Mesendoderm (in vitro differentiated cells): ENCODE data around the gene PSAPL1.

Experiments
- DNase-seq: peaks from one replicate; pipeline ENCODE4 v3.0.0; 2013
- H2AK5ac ChIP-seq: 2 replicates; pipeline ENCODE4 v1.6.1; 2013; ENCODE audit warnings: low read length, inconsistent platforms
- H2BK120ac ChIP-seq: 2 replicates; pipeline ENCODE4 v1.6.1; 2013; ENCODE audit warnings: low read depth, mild to moderate bottlenecking, low read length, moderate library complexity, mixed read lengths
- H2BK15ac ChIP-seq: replicated peaks from 2 replicates; pipeline ENCODE4 v1.6.1; 2013; ENCODE audit warnings: low read depth, mild to moderate bottlenecking, moderate library complexity
- H2BK5ac ChIP-seq: 2 replicates; pipeline ENCODE4 v1.6.1; 2013; ENCODE audit warnings: low read length, inconsistent platforms
- H3K18ac ChIP-seq: 2 replicates; pipeline ENCODE4 v1.6.1; 2013; ENCODE audit warnings: mild to moderate bottlenecking, low read length, mixed read lengths
- H3K23ac ChIP-seq: one replicate; pipeline ENCODE4 v1.6.1; 2013; ENCODE audit warnings: low read length
- H3K27ac ChIP-seq: 2 replicates; pipeline ENCODE4 v1.5.1; 2013; ENCODE audit warnings: low read depth, mild to moderate bottlenecking, inconsistent platforms, low read length, moderate library complexity
- H3K27me3 ChIP-seq: 2 replicates; pipeline ENCODE4 v1.6.1; 2013; ENCODE audit warnings: low read length, control low read depth, mild to moderate bottlenecking, inconsistent platforms; ENCODE audit not compliant: insufficient read depth, poor library complexity
- H3K36me3 ChIP-seq: 2 replicates; pipeline ENCODE4 v1.6.1; 2013; ENCODE audit warnings: low read length, inconsistent platforms; ENCODE audit not compliant: control insufficient read depth, insufficient read depth
- H3K4ac ChIP-seq: one replicate; pipeline ENCODE4 v1.6.1; 2013; ENCODE audit warnings: low read depth, mild to moderate bottlenecking, low read length, moderate library complexity
- H3K4me1 ChIP-seq: 2 replicates; pipeline ENCODE4 v1.6.1; 2013; ENCODE audit warnings: low read depth, low read length, inconsistent platforms; ENCODE audit not compliant: control insufficient read depth
- H3K4me2 ChIP-seq: 2 replicates; pipeline ENCODE4 v1.6.1; 2013; ENCODE audit warnings: low read length
- H3K4me3 ChIP-seq: 2 replicates; pipeline ENCODE4 v1.5.1; 2013; ENCODE audit warnings: mild to moderate bottlenecking, low read length
- H3K56ac ChIP-seq: one replicate; pipeline ENCODE4 v1.6.1; 2013; ENCODE audit warnings: low read length
- H3K79me1 ChIP-seq: 2 replicates; pipeline ENCODE4 v1.6.1; 2013; ENCODE audit warnings: low read length, inconsistent platforms
- H3K79me2 ChIP-seq: 2 replicates; pipeline ENCODE4 v1.6.1; 2013; ENCODE audit warnings: mild to moderate bottlenecking, low read length; ENCODE audit not compliant: control insufficient read depth, insufficient read depth
- H3K9ac ChIP-seq: 2 replicates; pipeline ENCODE4 v1.6.1; 2013; ENCODE audit warnings: low read length, inconsistent platforms
- H4K5ac ChIP-seq: one replicate; pipeline ENCODE4 v1.6.1; 2013; ENCODE audit warnings: low read length
- H4K8ac ChIP-seq: one replicate; pipeline ENCODE4 v1.6.1; 2013; ENCODE audit warnings: low read depth, mild to moderate bottlenecking, control low read depth, low read length, moderate library complexity
- WGBS: extraction: QIAGEN DNeasy Blood & Tissue Kit; methylation state at CpG from one replicate; pipeline ENCODE4 v1.1.7; 2013; ENCODE audit warnings: low lambda C conversion rate, missing lambda C conversion rate; ENCODE audit not compliant: insufficient coverage; ENCODE audit errors: extremely low coverage; 5-methylcytosine and 5-hydroxymethylcytosine counted together

The PSAPL1 gene

DNA sequence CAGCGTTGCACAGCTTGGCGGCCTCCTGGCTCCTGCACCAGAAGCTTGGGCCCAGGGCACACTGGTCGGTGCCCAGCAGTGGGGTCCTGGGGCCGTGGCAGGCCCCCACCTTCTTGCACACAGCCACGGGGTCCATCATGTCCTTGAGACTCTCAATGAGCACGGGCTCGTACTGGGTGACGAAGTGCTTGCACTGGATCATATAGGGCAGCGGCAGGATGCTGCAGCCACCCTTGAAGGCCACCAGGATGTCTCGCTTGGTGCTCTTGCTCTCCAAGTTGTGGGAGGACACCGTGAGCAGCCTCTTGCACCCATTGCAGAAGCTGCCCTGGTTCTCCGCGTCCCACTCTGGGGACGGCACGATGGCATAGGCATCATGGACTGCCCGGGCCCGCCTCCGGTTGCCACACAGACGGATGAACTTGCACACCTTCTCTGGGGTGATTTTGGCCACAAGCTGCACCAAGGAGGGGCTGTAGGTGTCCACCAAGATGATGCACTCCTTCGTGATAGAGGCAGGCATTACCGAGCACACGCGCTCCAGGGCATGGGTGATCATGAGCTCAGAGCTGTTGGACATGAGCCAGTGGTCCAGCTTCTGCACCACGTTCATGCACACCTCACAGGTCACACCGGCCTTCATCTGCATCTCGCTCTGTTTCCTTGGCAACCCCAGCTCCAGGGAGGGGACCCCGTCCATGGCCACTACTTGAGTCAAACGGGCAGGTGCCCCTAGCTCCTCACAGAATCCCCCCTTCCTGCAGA, 1.2 kb downstream of the PSAPL1 start:
- H3K9ac ChIP-seq: no peak overlapping the region
- no peak overlapping the region for H4K8ac ChIP-seq
- H2AK5ac ChIP-seq: no peak overlapping the region
- no peaks in the 10 kb centered on the region for H3K79me2 ChIP-seq
- H4K5ac ChIP-seq: no peak overlapping the region
- H3K4ac ChIP-seq: no peak overlapping the region
- H2BK5ac ChIP-seq: no peak overlapping the region
- H2BK15ac ChIP-seq: no peak overlapping the region
- H3K27me3 ChIP-seq: no peaks in the 10 kb centered on the region
- H3K36me3 ChIP-seq: no peaks in the 10 kb centered on the region
- DNase-seq: no peak
- H3K23ac ChIP-seq: no peak overlapping the region
- no peak overlapping the region for H2BK120ac ChIP-seq
- H3K27ac ChIP-seq: no peak overlapping the region
- no peak overlapping the region for H3K56ac ChIP-seq
- no CpG with 5 or more reads among the region's 28 CpGs for WGBS
- H3K18ac ChIP-seq: no peak overlapping the region
- H3K4me3 ChIP-seq: no peak overlapping the region
- no peaks in the 10 kb centered on the region for H3K79me1 ChIP-seq
- H3K4me1 ChIP-seq: peaks cover 3% of the 10 kb centered on the region
- H3K4me2 ChIP-seq: no peak overlapping the region

DNA sequence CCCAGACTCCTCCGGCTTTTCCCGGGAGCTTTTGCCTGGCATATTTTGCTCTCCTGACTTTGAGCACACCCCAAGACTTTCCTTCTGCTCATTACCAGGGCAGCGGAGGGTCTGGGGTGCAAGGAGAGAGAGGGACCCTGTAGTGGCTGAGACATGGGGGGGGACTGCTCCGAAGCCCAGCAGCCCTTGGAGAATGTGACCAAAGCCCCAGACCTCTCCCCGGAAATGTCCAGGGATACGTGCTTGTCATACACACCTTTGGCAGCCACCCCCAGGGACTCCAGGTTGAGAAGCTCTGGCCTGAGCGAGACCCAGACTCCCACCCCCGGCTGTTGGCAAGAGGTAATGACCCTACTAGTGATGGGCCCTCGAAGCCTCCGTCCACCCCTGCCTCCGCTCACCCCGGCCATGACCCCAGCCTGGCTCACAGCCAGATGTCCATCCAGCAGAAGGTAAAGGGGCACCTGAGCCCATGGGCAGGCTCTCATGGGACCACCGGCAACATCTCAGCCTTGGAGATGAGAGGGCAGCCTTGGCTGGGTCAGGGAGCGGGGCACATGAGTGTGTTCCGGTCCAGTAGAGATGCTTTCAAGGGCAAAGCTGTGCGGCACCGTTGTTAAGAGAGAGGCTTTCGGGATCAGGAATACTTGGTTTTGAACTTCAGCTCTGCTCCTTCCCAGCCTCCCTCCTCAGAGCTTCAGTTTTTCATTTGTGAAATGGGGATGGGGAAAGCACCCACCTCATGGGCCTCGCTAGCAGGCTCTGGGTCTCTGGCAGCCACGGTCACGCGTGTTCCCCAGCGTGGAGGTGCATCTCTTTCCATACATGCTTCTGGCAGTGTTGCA, 2.0 kb downstream of the PSAPL1 start:
- H3K4me3 ChIP-seq: no peak overlapping the region
- H3K79me2 ChIP-seq: no peaks in the 10 kb centered on the region
- H4K5ac ChIP-seq: no peak overlapping the region
- H3K4ac ChIP-seq: no peak overlapping the region
- H2BK15ac ChIP-seq: no peak overlapping the region
- H3K27ac ChIP-seq: no peak overlapping the region
- no peak overlapping the region for H3K9ac ChIP-seq
- H3K79me1 ChIP-seq: no peaks in the 10 kb centered on the region
- no peak overlapping the region for H3K4me2 ChIP-seq
- DNase-seq: no peak
- no peak overlapping the region for H3K23ac ChIP-seq
- H2BK5ac ChIP-seq: no peak overlapping the region
- no peak overlapping the region for H4K8ac ChIP-seq
- peaks cover 3% of the 10 kb centered on the region for H3K4me1 ChIP-seq
- H3K27me3 ChIP-seq: no peaks in the 10 kb centered on the region
- H3K36me3 ChIP-seq: no peaks in the 10 kb centered on the region
- WGBS: no CpG with 5 or more reads among the region's 23 CpGs
- no peak overlapping the region for H2AK5ac ChIP-seq
- no peak overlapping the region for H2BK120ac ChIP-seq
- H3K18ac ChIP-seq: no peak overlapping the region
- no peak overlapping the region for H3K56ac ChIP-seq

DNA sequence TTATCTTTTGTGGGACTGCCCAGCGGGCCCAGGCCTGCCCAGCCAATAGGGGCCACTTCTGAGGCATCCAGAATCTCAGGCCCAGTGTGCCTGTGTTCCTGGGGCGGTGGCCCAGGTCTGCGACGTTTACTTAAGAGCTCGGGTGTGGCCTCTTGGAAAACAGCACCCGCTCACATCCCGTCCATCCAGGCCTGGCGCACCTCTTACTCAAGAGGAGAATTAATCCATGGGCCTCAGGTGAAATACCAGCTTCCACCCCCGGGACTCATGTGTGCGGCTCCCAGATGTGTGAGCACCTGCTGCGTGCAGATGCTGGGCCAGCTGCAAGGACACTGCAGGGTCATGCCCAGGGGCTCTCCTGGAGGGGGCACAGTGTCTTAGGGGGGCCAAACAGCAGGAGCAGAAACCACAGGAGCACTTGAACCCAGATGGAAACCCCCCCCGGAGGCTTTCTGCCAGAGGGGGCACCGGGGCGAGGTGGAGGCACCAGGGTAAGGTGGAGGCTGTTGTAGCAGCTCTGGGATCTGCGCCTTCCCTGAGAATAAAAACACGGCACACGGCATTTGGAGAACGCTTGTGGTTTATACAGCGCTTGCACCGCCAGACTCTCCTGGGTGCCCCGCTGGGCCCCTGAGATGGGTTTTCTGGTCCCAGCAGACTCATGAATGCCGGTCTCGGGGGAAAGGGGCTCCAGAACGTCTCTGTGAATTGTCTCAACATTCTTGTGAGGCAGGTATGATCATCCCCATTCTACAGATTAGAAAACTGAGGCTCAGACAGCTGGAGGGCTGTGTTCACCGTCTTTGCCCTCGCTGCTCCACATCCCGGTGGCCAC, 2.8 kb downstream of the PSAPL1 start:
- Histone ChIP-seq H2BK15ac (no peak overlapping the region), H3K56ac (no peak overlapping the region), H3K27ac (no peak overlapping the region), H3K79me1 (no peaks in the 10 kb centered on the region), H3K18ac (no peak overlapping the region), H3K36me3 (no peaks in the 10 kb centered on the region), H3K27me3 (no peaks in the 10 kb centered on the region), H2BK120ac (no peak overlapping the region), H3K4me1 (peaks cover 7% of the 10 kb centered on the region), H3K4me2 (no peak overlapping the region), H3K79me2 (no peaks in the 10 kb centered on the region), H3K4me3 (no peak overlapping the region), H3K23ac (no peak overlapping the region), H4K5ac (no peak overlapping the region), H3K4ac (no peak overlapping the region), H3K9ac (no peak overlapping the region), H4K8ac (no peak overlapping the region), H2AK5ac (no peak overlapping the region), H2BK5ac (no peak overlapping the region)
- no CpG with 5 or more reads among the region's 27 CpGs for WGBS
- DNase-seq: no peak

DNA sequence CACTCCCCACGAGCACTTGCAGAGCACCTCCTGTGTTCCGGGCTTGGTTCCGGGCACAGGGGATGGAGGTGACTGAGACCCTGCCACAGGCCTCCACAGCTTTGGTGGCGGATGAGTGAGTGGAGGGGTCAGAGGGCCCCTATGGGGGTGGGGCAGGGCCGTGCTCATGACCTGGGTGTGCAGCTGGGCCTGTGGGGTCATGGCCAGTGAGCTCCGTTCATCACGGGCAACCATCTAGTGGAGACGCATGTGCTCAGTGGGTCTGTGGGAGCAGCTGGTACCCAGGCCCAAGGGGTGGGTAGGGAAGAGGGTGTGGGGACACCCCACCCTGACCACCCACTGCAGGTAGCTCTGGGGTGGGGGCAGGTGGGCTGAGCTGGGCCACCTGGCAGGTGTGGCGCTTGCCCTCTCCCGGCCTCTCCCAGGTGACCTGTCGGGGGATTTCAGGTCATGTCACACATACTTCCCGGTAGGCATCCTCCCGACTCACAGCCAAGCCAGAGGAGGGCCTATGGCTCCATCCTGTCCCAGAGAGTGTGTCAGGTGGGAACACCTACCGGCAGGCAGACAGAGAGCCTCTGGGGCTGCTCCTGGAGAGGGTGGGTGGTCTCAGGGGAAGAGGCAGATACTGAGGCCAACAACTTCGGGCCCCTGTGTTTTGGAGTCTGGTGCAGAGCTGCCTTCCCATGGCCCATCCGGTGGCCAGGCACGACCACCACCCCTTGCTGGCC, 3.6 kb downstream of the PSAPL1 start:
- H2AK5ac ChIP-seq: no peak overlapping the region
- no peak overlapping the region for H3K18ac ChIP-seq
- no peak overlapping the region for H4K8ac ChIP-seq
- H4K5ac ChIP-seq: no peak overlapping the region
- no peak for DNase-seq
- H2BK5ac ChIP-seq: no peak overlapping the region
- no peak overlapping the region for H3K23ac ChIP-seq
- H3K4ac ChIP-seq: no peak overlapping the region
- H3K79me1 ChIP-seq: no peaks in the 10 kb centered on the region
- H3K4me1 ChIP-seq: peaks cover 7% of the 10 kb centered on the region
- H3K9ac ChIP-seq: no peak overlapping the region
- no peaks in the 10 kb centered on the region for H3K36me3 ChIP-seq
- no peak overlapping the region for H3K27ac ChIP-seq
- H2BK120ac ChIP-seq: no peak overlapping the region
- WGBS: no CpG with 5 or more reads among the region's 17 CpGs
- H3K4me2 ChIP-seq: no peak overlapping the region
- no peak overlapping the region for H3K4me3 ChIP-seq
- no peak overlapping the region for H2BK15ac ChIP-seq
- H3K27me3 ChIP-seq: no peaks in the 10 kb centered on the region
- no peaks in the 10 kb centered on the region for H3K79me2 ChIP-seq
- no peak overlapping the region for H3K56ac ChIP-seq

DNA sequence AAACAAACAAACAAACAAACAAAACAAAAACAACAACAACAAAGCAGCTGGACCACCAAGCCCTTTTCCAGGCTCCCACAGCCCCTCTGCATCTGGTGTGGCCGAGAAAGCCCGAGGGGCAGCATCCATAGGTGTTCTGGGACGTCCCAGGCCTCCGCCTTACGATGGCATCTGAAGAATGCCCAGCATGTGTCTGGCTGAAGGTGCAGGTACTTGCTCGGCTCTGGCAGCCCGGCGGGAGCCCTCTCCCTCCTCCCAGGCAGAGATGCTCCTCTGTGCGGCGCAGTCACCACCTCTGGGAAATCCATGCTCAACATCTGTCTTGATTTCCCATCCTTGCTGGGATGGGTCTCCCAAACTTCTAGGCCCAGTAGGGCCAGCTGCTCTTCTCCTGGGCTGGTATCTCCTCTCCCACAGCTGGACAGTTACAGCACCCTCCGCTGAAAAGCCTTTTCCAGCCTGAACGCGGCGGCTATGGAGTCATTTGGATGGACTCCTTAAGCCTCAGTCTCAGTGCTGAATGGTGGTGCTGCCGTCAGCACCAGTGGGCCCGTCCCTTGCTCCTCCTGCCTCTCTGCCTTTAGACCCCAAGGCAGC, 4.3 kb downstream of the PSAPL1 start:
- H3K4ac ChIP-seq: no peak overlapping the region
- H3K18ac ChIP-seq: no peak overlapping the region
- H2AK5ac ChIP-seq: no peak overlapping the region
- H3K4me2 ChIP-seq: no peak overlapping the region
- DNase-seq: peak; percentile 79
- no peak overlapping the region for H3K4me3 ChIP-seq
- H3K27ac ChIP-seq: no peak overlapping the region
- no peak overlapping the region for H4K8ac ChIP-seq
- no peak overlapping the region for H3K23ac ChIP-seq
- no peaks in the 10 kb centered on the region for H3K79me2 ChIP-seq
- WGBS: no CpG with 5 or more reads among the region's 16 CpGs
- H3K56ac ChIP-seq: no peak overlapping the region
- peaks cover 7% of the 10 kb centered on the region for H3K4me1 ChIP-seq
- no peaks in the 10 kb centered on the region for H3K79me1 ChIP-seq
- no peak overlapping the region for H2BK5ac ChIP-seq
- H3K36me3 ChIP-seq: no peaks in the 10 kb centered on the region
- H2BK120ac ChIP-seq: no peak overlapping the region
- H2BK15ac ChIP-seq: no peak overlapping the region
- no peaks in the 10 kb centered on the region for H3K27me3 ChIP-seq
- no peak overlapping the region for H4K5ac ChIP-seq
- H3K9ac ChIP-seq: no peak overlapping the region
